K562 (cell line): Measurements from ENCODE around the gene RAB7A. TPM values are rescaled to one million over a fixed set of nuclear protein-coding genes. Genes with fewer than 3 reads are reported as not detected.

Experiments
- ATAC-seq: fragments of 200-7000 bp; cut with Tn5 transposase; 3 replicates; pipeline ENCODE4 v1.9.1; 2020; ENCODE audit warnings: moderate library complexity
- BruUV-seq: library from RNA; stranded (reverse); fragments of 400-500 nt; replicated peaks from 2 replicates; lab custom pipeline; 2021; lab: Mats Ljungman, UMichigan
- CTCF ChIA-PET: fragments of 300-600 bp; formaldehyde crosslinking; extraction: SDS; loops from one replicate; lab custom pipeline; 2021; ENCODE audit warnings: low intra/inter-chr PET ratio; lab: Yijun Ruan, JAX
- POLR2A ChIA-PET: fragments of 300-600, 350-650 bp; sonication (Branson Sonifier 250); formaldehyde crosslinking; extraction: SDS; loops from one replicate; lab custom pipeline; 2021; ENCODE audit warnings: antibody characterized with exemption, inconsistent platforms; lab: Yijun Ruan, JAX
- DNase-seq, 4 experiments: peaks; one replicate each; pipeline versions ENCODE4 v3.0.0 to v3.0.0-alpha.2; 2011 to 2018; ENCODE audit warnings: low spot score in 3 of 4, mixed read lengths in 3 of 4; ENCODE audit errors: extremely low read depth in 1 of 4
- FAIRE-seq: peaks from 2 replicates; lab custom pipeline; 2011; peaks lifted over from hg19 to GRCh38; lab: Jason Lieb, UNC
- H2AFZ ChIP-seq: 2 replicates; pipeline ENCODE4 v1.6.0; 2011; ENCODE audit warnings: low read depth, low read length, control low read depth, inconsistent platforms
- H3K27ac ChIP-seq: fragments of 200-600 bp; 3 replicates; pipeline ENCODE4 v1.8.0; 2011; ENCODE audit warnings: low read depth, mild to moderate bottlenecking, control low read depth, inconsistent platforms, low read length, moderate library complexity, mixed read lengths; ENCODE audit errors: extremely low read depth
- H3K27me3 ChIP-seq, 2 experiments: fragments of 300-600 bp in 1 of 2; 2 replicates in 1 of 2; 3 replicates in 1 of 2; pipeline versions ENCODE4 v1.6.0 to v1.8.0; 2011; ENCODE audit warnings: inconsistent platforms in 2 of 2, low read length in 2 of 2, mild to moderate bottlenecking in 1 of 2, mixed read lengths in 1 of 2, moderate library complexity in 1 of 2; ENCODE audit not compliant: control insufficient read depth in 2 of 2, insufficient read depth in 2 of 2
- H3K36me3 ChIP-seq: fragments of 300-600 bp; 3 replicates; pipeline ENCODE4 v1.8.0; 2011; ENCODE audit warnings: mild to moderate bottlenecking, low read length, inconsistent platforms; ENCODE audit not compliant: control insufficient read depth, insufficient read depth
- H3K4me1 ChIP-seq, 2 experiments: fragments of 200-600 bp in 1 of 2; replicated peaks in 1 of 2; 2 replicates in 1 of 2; 3 replicates in 1 of 2; pipeline versions ENCODE4 v1.5.1 to v1.8.0; 2011; ENCODE audit warnings: inconsistent platforms in 2 of 2, low read length in 2 of 2, mild to moderate bottlenecking in 1 of 2, mixed read lengths in 1 of 2, moderate library complexity in 1 of 2; ENCODE audit not compliant: control insufficient read depth in 2 of 2, insufficient read depth in 2 of 2
- H3K4me2 ChIP-seq: 2 replicates; pipeline ENCODE4 v1.6.1; 2011; ENCODE audit warnings: low read length, control low read depth, inconsistent platforms, mixed read lengths; ENCODE audit not compliant: insufficient read depth
- H3K4me3 ChIP-seq: fragments of 200-600 bp; sonication (generic), shearing (Covaris generic); 2 replicates; pipeline ENCODE4 v1.5.1; 2016; ENCODE audit warnings: control low read depth, inconsistent platforms
- H3K79me2 ChIP-seq: fragments of 200-600 bp; 3 replicates; pipeline ENCODE4 v1.8.0; 2011; ENCODE audit warnings: low read length, inconsistent platforms; ENCODE audit not compliant: control insufficient read depth, insufficient read depth
- H3K9ac ChIP-seq, 2 experiments: 2 replicates each; pipeline versions ENCODE4 v1.6.0 to v1.6.1; 2011; ENCODE audit warnings: low read depth in 2 of 2, low read length in 2 of 2, control low read depth in 1 of 2, inconsistent platforms in 1 of 2, mild to moderate bottlenecking in 1 of 2, mixed read lengths in 1 of 2; ENCODE audit not compliant: insufficient read depth in 1 of 2
- H3K9me1 ChIP-seq: one replicate; pipeline ENCODE4 v1.6.0; 2011; ENCODE audit warnings: inconsistent platforms, mild to moderate bottlenecking, low read length, moderate library complexity; ENCODE audit not compliant: control insufficient read depth, insufficient read depth
- H3K9me3 ChIP-seq: replicated peaks from 2 replicates; pipeline ENCODE4 v1.5.1; 2011; ENCODE audit warnings: low read depth, low read length, inconsistent platforms; ENCODE audit not compliant: control insufficient read depth, insufficient read depth
- H4K20me1 ChIP-seq: replicated peaks from 2 replicates; pipeline ENCODE4 v1.6.1; 2011; ENCODE audit warnings: low read length, inconsistent platforms, mixed read lengths; ENCODE audit not compliant: control insufficient read depth, insufficient read depth
- ARID1B ChIP-seq: fragments of 450-650 bp; IDR thresholded peaks from 2 replicates; pipeline ENCODE4 v1.6.1; 2016; ENCODE audit warnings: antibody characterized with exemption, mild to moderate bottlenecking, inconsistent platforms
- C11orf30 ChIP-seq: fragments of 450-650 bp; IDR thresholded peaks from 2 replicates; pipeline ENCODE4 v1.6.1; 2016; ENCODE audit warnings: low read depth, mild to moderate bottlenecking
- CGGBP1 ChIP-seq: fragments of 250-450 bp; sonication (Bioruptor Pico); IDR thresholded peaks from 2 replicates; pipeline ENCODE4 v1.9.0; 2021; ENCODE audit warnings: mild to moderate bottlenecking
- CHD2 ChIP-seq: IDR thresholded peaks from 2 replicates; pipeline ENCODE4 v1.6.1; 2011; ENCODE audit warnings: low read depth, low read length
- E2F5 ChIP-seq: sonication (generic); formaldehyde crosslinking; IDR thresholded peaks from 2 replicates; pipeline ENCODE4 v1.8.0; 2022; ENCODE audit warnings: mild to moderate bottlenecking, missing genetic modification reagents
- E2F6 ChIP-seq, 2 experiments: IDR thresholded peaks; 2 replicates each; pipeline ENCODE4 v1.6.1; 2011; ENCODE audit warnings: borderline replicate concordance in 1 of 2, control low read depth in 1 of 2, low read depth in 1 of 2, low read length in 1 of 2, mild to moderate bottlenecking in 1 of 2, mixed read lengths in 1 of 2, moderate library complexity in 1 of 2; ENCODE audit not compliant: insufficient read depth in 1 of 2, insufficient read length in 1 of 2, poor library complexity in 1 of 2, severe bottlenecking in 1 of 2; ENCODE audit errors: extremely low read depth in 1 of 2
- HDAC6 ChIP-seq: IDR thresholded peaks from 2 replicates; pipeline ENCODE4 v1.6.1; 2012; ENCODE audit warnings: low read depth, mild to moderate bottlenecking, control low read depth, inconsistent platforms, low read length, moderate library complexity
- MAFG ChIP-seq: fragments of 450-650 bp; conservative IDR thresholded peaks from 2 replicates; pipeline ENCODE4 v1.6.1; 2016; ENCODE audit warnings: missing genetic modification characterization, missing compliant biosample characterization
- MAFK ChIP-seq: IDR thresholded peaks from 2 replicates; pipeline ENCODE4 v1.6.1; 2011; ENCODE audit warnings: low read length, improper control_type of control experiment
- MYNN ChIP-seq, 2 experiments: sonication (generic); formaldehyde crosslinking in 1 of 2; IDR thresholded peaks; 2 replicates each; pipeline versions ENCODE4 v1.5.0 to v1.6.1; 2016 to 2020; ENCODE audit warnings: antibody characterized with exemption in 1 of 2, missing genetic modification reagents in 1 of 2
- NR4A1 ChIP-seq, 2 experiments: fragments of 250-450 bp in 1 of 2; fragments of 450-650 bp in 1 of 2; sonication (Bioruptor Pico) in 1 of 2; IDR thresholded peaks; 2 replicates each; pipeline versions ENCODE4 v1.4.0 to v1.6.1; 2016 to 2020; ENCODE audit warnings: mild to moderate bottlenecking in 2 of 2, missing compliant biosample characterization in 1 of 2, missing genetic modification characterization in 1 of 2, moderate library complexity in 1 of 2
- ZNF146 ChIP-seq: IDR thresholded peaks from one replicate; pipeline ENCODE4 v1.6.1; 2018; ENCODE audit warnings: missing compliant biosample characterization; ENCODE audit not compliant: unreplicated experiment
- ZNF23 ChIP-seq: fragments of 250-450 bp; sonication (Bioruptor Pico); IDR thresholded peaks from 2 replicates; pipeline ENCODE4 v1.4.0; 2020; ENCODE audit warnings: mild to moderate bottlenecking
- ZNF316 ChIP-seq: fragments of 450-650 bp; IDR thresholded peaks from 2 replicates; pipeline ENCODE4 v1.6.1; 2016
- WGBS: fragments of 100-300 bp; shearing (Covaris generic); methylation state at CpG from one replicate; pipeline ENCODE4 v1.1.6; 2016; ENCODE audit warnings: low coverage, mixed read lengths; ENCODE audit not compliant: insufficient coverage; ENCODE audit errors: missing lambda C conversion rate; 5-methylcytosine and 5-hydroxymethylcytosine counted together
- in situ Hi-C: fragments of 300-500 bp; cut with MboI; formaldehyde crosslinking; loops from 4 replicates; pipeline ENCODE4 v1.15.0; 2018; ENCODE audit warnings: inconsistent platforms, mixed read lengths
- intact Hi-C: fragments of 100-400 bp; cut with micrococcal nuclease; formaldehyde crosslinking; loops from 2 replicates; pipeline ENCODE4 v1.14.2; 2022
- polyA plus RNA-seq, 8 experiments: library from polyadenylated mRNA; depleted of rRNA in 4 of 8; stranded (reverse) in 5 of 8; unstranded in 3 of 8; fragments of >200 nt; fragmentation: Nextera tagmentation in 2 of 8; fragmentation: Illumina TruSeq in 1 of 8; extraction: Ambion mirVana in 2 of 8; extraction: Trizol in 1 of 8; gene quantifications; 2 replicates each; pipeline versions ENCODE4 v1.2.1 to v1.2.3, GENCODE V29; 2011 to 2014; ENCODE audit warnings: inconsistent platforms in 1 of 8, missing spikeins in 1 of 8
- total RNA-seq, 7 experiments: library from RNA; depleted of rRNA in 6 of 7; stranded (reverse); fragments of >200 nt in 6 of 7; fragmentation: Illumina TruSeq in 2 of 7; extraction: Trizol in 2 of 7; gene quantifications; 2 replicates each; pipeline versions ENCODE4 v1.2.1 to v1.2.3, GENCODE V29; 2011 to 2021; ENCODE audit warnings: low replicate concordance in 1 of 7

Gene RAB7A
- total and polyA plus RNA-seq, 9 of the 15 experiments (the other 6 are each of a cell fraction or from before 2014, with no cell fraction given) = 30.9 to 204 (median 72.8) TPM

- TF ChIP-seq NR4A1 (CRISPR knock-in tag; IDR thresholded peaks at IDR 0.05) = no peak
- no peak for TF ChIP-seq NR4A1 (tag; IDR thresholded peaks at IDR 0.05)
- no peak for TF ChIP-seq CGGBP1 (CRISPR knock-in tag)
- no peak for TF ChIP-seq ARID1B
- TF ChIP-seq, all 486 proteins: peak for 0
Observed at GRCh38 chr3:128784843-128785242, 58.9 kb downstream of the RAB7A start (continued).

GRCh38 chr3:128786434-128787020, 60.5 kb downstream of the RAB7A start:
- Histone ChIP-seq H3K4me2 (no peak overlapping the region), H3K36me3 (0 out of 3 replicates have a peak, but pooled peaks cover 7% of the 10 kb centered on the region), H4K20me1 (peaks cover 17% of the 10 kb centered on the region), H3K9me3 (no peaks in the 10 kb centered on the region), H3K9me1 (no peaks in the 10 kb centered on the region), H3K4me3 (no peak overlapping the region), H2AFZ (no peak overlapping the region), H3K27me3 (no peaks in the 10 kb centered on the region), H3K27ac (no peak overlapping the region), H3K79me2 (peaks cover 97% of the 10 kb centered on the region), H3K9ac (no peak overlapping the region), H3K4me1 (peaks cover 0 to 13% of the 10 kb centered on the region in 2 experiments; a peak in 3 of 5 replicates)
- WGBS = 83% methylated on average over 3 of the region's 3 CpGs
- CTCF ChIA-PET = no interaction called here
- in situ Hi-C loops = no loop called here
- intact Hi-C loops = no loop called here
- BruUV-seq = no TSS peak
- TF ChIP-seq E2F5 (CRISPR knock-in tag) (no peak), MAFK (0 out of 2 replicates have a peak, but pooled peaks have one; percentile 27), E2F6 (IDR thresholded peaks at IDR 0.05; ENCODE audit: borderline replicate concordance in 1 of 2, extremely low read depth in 1 of 2, insufficient read depth in 1 of 2, insufficient read length in 1 of 2, low read depth in 1 of 2, low read length in 1 of 2, poor library complexity in 1 of 2, severe bottlenecking in 1 of 2) (no peak), ZNF316 (peak; percentile 55), ZNF146 (CRISPR knock-in tag) (no peak), CHD2 (no peak), MAFG (tag) (0 out of 2 replicates have a peak, but pooled peaks have one; percentile 6), MYNN (IDR thresholded peaks at IDR 0.05) (no peak), MYNN (CRISPR knock-in tag; IDR thresholded peaks at IDR 0.05) (no peak), HDAC6 (no peak), C11orf30 (peak; percentile 28; the same call in 1 of the 2 replicates), ZNF23 (CRISPR knock-in tag) (no peak)
- FAIRE-seq (no peak), DNase-seq (no peak), ATAC-seq (no peak)
- POLR2A ChIA-PET = interaction anchor here (0.7 kb wide), 1 partner anchor 999 kb away, joined by 3 read pairs; no protein-coding TSS in a partner anchor
